DMS53 treated with DMSO at 0.1 percent for 48 hours (cell line): Measurements from ENCODE around the gene CTIF.

Experiments
- DNase-seq: peaks from one replicate; lab custom pipeline; 2025; ENCODE audit not compliant: unreplicated experiment; lab: John Stamatoyannopoulos, UW

The CTIF gene

GRCh38 chr18:48723016-48723415, 184.2 kb downstream of the CTIF start:
- DNase-seq: no peak

GRCh38 chr18:48723837-48724236, 185.0 kb downstream of the CTIF start:
- DNase-seq: no peak

DNA sequence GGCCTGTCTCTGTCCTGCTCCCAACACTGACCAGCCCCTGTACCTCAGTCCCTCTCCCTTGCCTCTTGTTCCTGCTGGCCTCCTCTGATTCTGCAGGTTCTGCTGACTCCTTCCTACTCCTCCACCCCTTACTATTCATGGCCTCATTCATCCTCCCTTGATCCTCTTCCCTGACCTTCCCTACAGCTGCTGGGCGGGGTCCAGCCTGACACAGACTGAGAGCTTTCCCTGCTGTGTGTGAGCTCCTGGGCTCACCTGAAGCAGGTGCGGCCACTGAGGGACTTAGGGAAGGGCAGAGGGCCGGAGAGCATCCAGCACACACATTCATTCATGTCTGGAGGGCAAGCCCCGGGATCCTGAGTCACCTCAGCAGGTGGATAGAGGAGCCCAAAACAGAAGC, 185.6 kb downstream of the CTIF start:
- no peak for DNase-seq

GRCh38 chr18:48724939-48725338, 186.1 kb downstream of the CTIF start:
- no peak for DNase-seq

GRCh38 chr18:48725562-48725961, 186.7 kb downstream of the CTIF start:
- DNase-seq: no peak

DNA sequence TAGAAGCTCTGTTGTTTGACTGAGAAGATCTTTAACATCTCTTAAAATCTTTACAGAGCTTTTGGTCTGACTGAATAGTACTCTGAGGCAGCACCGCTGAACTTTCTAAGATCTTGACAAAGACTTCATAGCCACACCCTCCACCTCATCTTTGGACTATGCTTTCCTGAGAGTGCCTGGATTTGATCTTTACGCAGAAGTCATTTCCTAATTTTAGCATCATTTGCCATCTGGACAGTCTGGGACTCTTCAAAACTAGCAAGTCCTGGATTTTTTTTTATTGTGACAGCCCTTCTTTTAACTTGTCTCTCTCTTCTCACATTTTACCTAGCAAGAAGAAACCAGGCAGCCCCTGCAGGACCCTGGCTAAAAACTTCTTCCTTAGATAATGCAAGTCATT, 188.8 kb downstream of the CTIF start:
- no peak for DNase-seq

- DNase-seq: no peak
These were observed 189.5 kb downstream of the CTIF start for GRCh38 chr18:48728204-48728833.

DNA sequence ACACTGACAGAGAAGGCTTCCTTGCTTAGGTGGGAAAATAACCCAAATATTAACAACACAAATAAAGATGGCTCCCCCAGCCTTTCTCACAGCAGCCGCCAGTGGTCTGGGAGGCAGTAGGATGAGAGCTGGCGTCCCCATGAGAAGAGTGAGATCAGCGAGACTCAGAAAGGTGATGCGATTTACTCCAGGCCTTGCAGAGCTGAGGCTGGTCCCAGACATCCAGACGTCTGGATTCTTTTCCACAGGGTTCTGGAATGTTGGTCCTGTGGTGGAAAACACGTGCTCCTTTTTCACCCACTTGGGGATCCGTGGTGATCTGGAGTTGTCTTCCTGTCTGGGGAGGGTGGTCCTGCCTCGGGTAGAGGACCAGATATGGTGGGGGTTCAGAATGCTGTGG, 190.6 kb downstream of the CTIF start:
- DNase-seq: no peak

DNA sequence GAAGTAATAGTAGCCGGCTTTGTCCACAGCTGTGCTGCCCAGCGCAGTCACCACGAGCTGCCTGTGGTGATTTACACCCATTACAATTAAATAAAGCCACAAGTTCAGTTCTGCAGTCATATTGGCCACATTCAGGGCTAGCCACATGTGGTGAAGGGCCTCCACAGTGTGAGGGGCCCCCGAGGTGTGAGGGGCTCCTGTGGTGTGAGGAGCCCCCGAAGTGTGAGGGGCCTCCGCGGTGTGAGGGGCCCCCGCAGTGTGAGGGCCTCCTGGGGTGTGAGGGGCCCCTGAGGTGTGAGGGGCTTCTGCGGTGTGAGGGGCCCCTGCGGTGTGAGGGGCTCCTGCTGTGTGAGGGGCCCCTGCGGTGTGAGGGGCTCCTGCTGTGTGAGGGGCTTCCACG, 191.2 kb downstream of the CTIF start:
- DNase-seq: no peak

GRCh38 chr18:48732767-48733424, 194.1 kb downstream of the CTIF start:
- no peak for DNase-seq

DNA sequence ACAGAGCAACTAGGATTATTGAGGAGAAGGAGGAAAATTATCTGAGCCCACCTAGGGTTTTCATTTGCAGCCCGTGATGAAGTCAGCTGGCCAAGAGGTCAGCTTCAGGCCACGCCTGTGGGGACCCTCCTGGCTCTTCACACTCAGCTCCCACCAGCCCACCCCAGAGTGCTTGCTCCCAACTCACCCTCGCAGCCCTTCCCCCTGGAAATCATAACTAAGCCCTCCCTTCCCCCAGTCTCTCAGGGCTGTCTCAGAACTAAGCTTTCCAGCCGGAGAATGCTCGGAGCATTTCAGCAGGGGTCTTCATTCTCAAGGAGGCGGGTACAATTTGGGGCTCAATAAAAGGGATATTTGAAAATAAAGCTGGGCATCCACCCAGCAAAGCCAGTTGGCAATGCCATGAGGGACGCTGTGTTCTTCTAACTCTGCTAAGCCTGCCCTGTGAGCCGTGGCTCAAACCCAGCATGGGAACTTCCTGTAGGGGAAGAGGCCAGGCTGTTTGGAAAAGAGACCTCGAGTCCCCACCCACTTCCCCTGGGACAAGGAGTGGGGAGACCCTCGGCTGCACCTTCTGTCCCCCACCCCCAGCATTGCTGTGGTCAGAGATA, 194.9 kb downstream of the CTIF start:
- DNase-seq: no peak

GRCh38 chr18:48734460-48734859, 195.6 kb downstream of the CTIF start:
- DNase-seq: no peak

GRCh38 chr18:48735080-48735676, 196.3 kb downstream of the CTIF start:
- no peak for DNase-seq

- no peak for DNase-seq
These were observed 196.9 kb downstream of the CTIF start for GRCh38 chr18:48735681-48736255.

DNA sequence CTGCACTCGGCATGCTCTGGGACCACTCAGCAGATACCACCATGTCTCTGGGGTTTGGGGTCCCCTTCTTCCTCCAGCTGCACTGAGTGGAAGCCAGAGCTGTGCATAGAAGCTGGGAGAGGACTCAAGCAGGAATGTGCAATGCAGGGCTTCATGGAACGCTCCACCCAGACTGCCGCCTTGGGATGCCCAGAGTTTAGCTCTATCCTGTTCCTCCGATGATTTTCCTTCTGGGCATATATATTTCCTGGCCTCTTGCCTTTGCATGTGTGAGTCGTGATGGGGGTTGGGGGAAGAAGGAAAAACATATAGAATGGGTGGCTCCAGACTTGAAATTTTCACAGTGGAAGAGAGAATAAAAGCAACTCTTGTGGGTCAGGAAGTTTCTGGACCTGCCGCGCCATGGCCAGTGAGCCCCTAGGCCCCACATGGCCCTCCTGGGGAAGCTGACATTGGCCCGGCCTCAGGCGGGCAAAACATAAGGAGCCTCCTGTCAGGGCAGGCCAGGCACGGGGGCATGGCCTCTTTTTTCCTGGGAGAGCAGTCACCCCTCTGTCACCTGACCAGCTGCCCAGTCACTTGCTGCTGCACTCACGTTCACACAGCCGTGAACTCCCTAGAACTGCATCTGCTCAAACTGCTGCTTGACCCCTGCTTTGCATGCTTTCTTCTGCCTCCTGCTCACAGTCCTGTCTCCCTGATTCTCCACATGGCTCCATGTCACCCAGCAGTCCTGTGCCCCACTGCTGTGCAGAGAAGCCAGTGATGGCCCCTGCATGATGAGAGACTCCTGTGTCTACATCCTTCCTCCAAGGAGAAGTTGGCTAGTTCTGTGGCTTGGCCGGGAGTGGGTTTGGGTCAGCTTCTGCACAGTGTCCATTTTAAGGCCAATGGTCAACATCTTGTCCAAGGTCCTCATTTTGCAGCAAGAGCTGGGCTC, 197.8 kb downstream of the CTIF start:
- DNase-seq: no peak

DNA sequence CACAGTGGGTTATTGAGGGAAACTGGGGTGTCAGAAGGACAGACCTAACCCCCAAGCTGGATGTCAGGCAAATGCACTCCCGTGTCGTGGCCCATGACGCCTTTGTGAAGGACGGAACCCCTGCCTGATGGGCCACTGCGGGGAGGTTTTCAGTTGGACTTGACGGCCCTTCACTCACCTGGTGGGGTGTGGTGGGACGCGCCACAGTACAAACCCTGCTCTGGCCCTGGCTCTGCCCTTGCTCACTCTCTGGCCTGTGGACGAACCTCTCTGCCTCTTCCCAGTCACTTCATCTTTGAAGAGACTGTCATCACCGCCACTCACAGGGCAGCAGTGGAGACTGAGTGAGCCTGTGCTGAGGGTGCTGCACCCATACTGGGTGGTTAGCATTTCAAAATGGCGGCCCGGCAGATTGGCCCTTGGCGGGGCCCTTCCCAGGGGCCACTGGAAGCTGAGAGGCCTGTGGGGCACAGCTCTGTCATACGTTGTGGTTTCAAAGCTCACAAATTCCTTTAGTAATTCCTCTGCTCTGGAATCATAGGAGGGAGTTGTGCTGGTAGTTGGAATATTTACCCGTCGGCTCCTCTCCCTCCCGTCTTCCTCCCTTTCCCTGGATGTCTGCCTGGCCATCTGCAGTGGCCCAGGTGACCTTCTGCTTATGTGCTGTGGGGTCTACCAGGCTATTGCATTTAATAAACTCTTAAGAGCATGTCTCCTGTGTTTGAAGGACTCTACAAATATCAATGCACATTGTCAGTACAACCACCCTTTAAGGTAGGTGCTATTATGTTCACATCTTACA, 200.6 kb downstream of the CTIF start:
- no peak for DNase-seq

GRCh38 chr18:48740068-48740440, 201.2 kb downstream of the CTIF start:
- no peak for DNase-seq

DNA sequence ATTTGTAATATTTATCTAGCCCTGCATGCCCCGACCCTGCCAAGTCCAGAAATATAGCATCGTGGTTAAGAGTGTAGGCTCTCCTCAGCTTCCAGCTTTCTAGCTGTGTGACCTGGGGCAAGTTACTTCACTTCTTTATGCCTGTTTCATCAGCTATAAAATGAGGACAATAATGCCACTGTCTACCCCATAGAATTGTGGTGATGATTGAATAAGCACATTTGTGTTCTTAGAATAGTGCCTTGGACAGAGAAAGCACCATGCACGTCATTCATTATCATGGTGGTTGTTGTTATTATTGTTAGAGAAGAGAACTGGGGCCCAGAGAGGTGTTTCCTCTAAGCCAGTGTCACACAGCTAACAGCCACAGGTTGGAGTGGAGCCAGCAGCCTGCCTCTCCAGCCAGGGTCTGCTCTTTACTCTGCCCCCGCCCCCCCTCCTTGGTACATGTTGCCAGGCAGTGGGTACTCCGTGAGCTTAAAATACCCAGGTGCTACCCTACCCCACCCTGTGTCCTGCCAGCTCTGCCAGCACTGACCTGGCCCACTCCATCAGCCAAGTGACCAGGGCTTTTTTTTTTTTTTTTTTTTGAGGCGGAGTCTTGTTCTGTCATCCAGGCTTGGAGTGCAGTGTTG, 202.1 kb downstream of the CTIF start:
- no peak for DNase-seq

- DNase-seq: no peak
These were observed 203.0 kb downstream of the CTIF start for GRCh38 chr18:48741866-48742265.

DNA sequence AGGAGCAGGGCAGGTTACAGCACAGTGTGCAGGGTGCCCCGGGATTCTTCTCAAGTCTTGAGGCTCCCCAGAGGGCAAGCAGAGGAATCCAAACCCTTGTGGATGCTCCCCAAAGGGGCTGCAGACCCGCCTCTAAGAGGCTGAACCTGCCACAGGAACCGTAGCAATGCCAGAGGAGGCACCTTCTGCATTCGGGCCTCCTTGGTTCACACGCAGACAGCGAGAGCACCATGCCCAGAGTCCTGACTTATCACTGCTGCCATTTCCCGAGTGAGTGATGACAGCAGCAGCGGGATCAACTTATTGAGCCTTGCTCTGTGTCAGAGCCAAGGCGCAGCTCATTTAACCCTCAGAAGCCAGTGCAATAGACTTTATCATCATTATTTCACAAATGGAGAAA, 203.5 kb downstream of the CTIF start:
- no peak for DNase-seq
